ENCODE measurements around the gene PHF1.

DNA sequence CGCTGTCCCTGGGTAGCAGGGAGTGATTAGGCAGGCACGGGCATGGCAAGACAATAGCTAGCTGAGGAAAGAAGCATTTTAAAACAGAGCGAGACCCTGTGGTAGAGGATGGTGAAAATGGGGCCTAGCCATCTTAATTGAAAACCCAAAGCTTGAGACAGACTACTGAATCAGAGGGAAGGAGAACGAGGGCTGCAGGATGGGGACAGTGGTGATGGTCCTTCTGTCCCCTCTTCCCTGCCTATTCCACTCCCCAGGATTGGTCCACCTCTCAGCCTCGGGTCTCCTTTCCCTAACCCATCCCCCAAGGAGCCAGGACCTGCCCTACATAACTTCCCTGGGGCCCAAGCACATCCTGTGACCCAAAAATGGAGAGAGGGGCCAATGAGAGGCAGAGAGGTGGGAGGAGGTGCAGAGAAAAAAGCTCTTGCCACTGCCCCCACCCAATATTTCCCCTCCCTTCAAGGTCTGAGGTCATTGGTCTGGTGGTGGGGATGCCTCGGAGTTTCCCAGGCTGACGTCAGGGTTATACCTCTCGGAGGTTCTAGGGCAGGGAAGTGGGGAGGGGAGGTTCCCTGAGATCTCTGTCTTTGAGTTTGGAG, 8.0 kb downstream of the PHF1 start:
- TF ChIP-seq, protein P1, sequence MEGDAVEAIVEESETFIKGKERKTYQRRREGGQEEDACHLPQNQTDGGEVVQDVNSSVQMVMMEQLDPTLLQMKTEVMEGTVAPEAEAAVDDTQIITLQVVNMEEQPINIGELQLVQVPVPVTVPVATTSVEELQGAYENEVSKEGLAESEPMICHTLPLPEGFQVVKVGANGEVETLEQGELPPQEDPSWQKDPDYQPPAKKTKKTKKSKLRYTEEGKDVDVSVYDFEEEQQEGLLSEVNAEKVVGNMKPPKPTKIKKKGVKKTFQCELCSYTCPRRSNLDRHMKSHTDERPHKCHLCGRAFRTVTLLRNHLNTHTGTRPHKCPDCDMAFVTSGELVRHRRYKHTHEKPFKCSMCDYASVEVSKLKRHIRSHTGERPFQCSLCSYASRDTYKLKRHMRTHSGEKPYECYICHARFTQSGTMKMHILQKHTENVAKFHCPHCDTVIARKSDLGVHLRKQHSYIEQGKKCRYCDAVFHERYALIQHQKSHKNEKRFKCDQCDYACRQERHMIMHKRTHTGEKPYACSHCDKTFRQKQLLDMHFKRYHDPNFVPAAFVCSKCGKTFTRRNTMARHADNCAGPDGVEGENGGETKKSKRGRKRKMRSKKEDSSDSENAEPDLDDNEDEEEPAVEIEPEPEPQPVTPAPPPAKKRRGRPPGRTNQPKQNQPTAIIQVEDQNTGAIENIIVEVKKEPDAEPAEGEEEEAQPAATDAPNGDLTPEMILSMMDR (IDR thresholded peaks at IDR 0.05; ENCODE audit: low read length), result no peak
- TF ChIP-seq EZH2 (IDR thresholded peaks at IDR 0.05; ENCODE audit: borderline replicate concordance, low read length), result no peak

Data from OCI-LY1 (cell line).